Adrenal gland (tissue), 5 donors: Measurements from ENCODE around the gene HSPA9.

ENCODE experiments used
- POLR2A ChIP-seq, 2 donors: fragments of 450-650 bp; IDR thresholded peaks; one replicate each; pipeline ENCODE4 v1.6.1; 2017; ENCODE audit warnings: antibody characterized with exemption in 2 of 2, mild to moderate bottlenecking in 2 of 2, moderate library complexity in 1 of 2
- TF ChIP-seq, protein P1 (sequence below), 6 experiments: fragments of 450-650 bp in 4 of 6; fragments of 200-600 bp in 2 of 6; sonication (generic) in 1 of 6; IDR thresholded peaks; 1 replicate in 5 of 6; 2 replicates in 1 of 6; pipeline versions ENCODE4 v1.5.1 to v1.8.0; 2016 to 2021; ENCODE audit warnings: antibody characterized with exemption in 6 of 6, mild to moderate bottlenecking in 2 of 6, moderate library complexity in 1 of 6
- donor health status: DM: no; HTN: no; CAD: no.

GRCh38 chr5:138611678-138612218 lies 36.5 kb upstream of the HSPA9 start:
- no peak for TF ChIP-seq POLR2A (IDR thresholded peaks at IDR 0.05)
- TF ChIP-seq, protein P1, sequence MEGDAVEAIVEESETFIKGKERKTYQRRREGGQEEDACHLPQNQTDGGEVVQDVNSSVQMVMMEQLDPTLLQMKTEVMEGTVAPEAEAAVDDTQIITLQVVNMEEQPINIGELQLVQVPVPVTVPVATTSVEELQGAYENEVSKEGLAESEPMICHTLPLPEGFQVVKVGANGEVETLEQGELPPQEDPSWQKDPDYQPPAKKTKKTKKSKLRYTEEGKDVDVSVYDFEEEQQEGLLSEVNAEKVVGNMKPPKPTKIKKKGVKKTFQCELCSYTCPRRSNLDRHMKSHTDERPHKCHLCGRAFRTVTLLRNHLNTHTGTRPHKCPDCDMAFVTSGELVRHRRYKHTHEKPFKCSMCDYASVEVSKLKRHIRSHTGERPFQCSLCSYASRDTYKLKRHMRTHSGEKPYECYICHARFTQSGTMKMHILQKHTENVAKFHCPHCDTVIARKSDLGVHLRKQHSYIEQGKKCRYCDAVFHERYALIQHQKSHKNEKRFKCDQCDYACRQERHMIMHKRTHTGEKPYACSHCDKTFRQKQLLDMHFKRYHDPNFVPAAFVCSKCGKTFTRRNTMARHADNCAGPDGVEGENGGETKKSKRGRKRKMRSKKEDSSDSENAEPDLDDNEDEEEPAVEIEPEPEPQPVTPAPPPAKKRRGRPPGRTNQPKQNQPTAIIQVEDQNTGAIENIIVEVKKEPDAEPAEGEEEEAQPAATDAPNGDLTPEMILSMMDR (IDR thresholded peaks at IDR 0.05) = no peak
